Cardiac ventricle fibroblast (primary cell): Measurements from ENCODE around the gene ENOX1. TPM values are rescaled to one million over a fixed set of nuclear protein-coding genes. Genes with fewer than 3 reads are reported as not detected.

ENCODE experiments used
- total RNA-seq: library from RNA; depleted of rRNA; stranded (reverse); fragments of >200 nt; gene quantifications from 2 replicates; pipeline ENCODE4 v1.2.3, GENCODE V29; 2015

ENOX1 gene
- 4.1 and 6.3 TPM in 2 replicates for total RNA-seq

GRCh38 chr13:43786766-43787517, at the start of gene ENOX1:
Gene ENOX1, minus strand, starts transcription at chr13:43786972.

Other genes with a start within 250 kb of the ENOX1 start
- gene CCDC122, start 92.8 kb upstream of the ENOX1 start, total RNA-seq = 7.0 and 8.0 TPM in 2 replicates
- gene LACC1, start 92.9 kb upstream of the ENOX1 start, total RNA-seq = 3.8 and 6.6 TPM in 2 replicates